Measurements from ENCODE around the gene MRPS18A.
A peak's percentile ranks its signal among the peaks of the same experiment; 100 is the strongest.

DNA sequence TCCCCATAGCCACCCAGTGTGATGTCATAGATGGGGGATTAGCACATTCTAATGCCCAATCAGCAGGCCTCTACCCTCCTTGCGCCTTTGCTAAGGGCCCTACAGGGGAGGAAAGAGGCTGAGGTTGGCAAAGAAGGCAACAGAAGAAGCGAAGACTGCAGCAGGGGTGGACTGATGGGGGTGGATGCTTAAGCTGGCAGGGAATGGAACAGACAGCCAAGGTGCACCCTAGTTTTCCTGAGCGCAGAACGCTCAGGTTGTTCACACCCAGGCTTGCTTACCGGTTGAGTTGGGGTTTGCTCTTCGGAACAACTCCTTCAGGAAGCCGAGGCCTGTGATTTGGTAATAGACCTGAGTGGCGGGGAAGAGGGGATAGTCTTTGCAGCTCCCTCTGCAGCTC lies 12.7 kb downstream of the MRPS18A start:
- TF ChIP-seq SRF (IDR thresholded peaks at IDR 0.05; ENCODE audit: low read depth, low read length) (no peak), JUND (IDR thresholded peaks at IDR 0.05; ENCODE audit: low read length) (no peak), SIN3A (conservative IDR thresholded peaks at IDR 0.05 in 1 of 2, IDR thresholded peaks at IDR 0.05 in 1 of 2; ENCODE audit: low read depth in 1 of 2, low read length in 2 of 2) (no peak), POLR2A (IDR thresholded peaks at IDR 0.05; ENCODE audit: control extremely low read depth in 1 of 2, low read depth in 2 of 2, low read length in 2 of 2) (0 out of 3 replicates have a peak, but pooled peaks of 1 of the 2 experiments have one; percentile 8), PHF8 (conservative IDR thresholded peaks at IDR 0.05; ENCODE audit: low read depth, low read length) (no peak), RXRA (IDR thresholded peaks at IDR 0.05; ENCODE audit: insufficient read depth, low read depth, low read length) (no peak), BRCA1 (IDR thresholded peaks at IDR 0.05; ENCODE audit: low read depth, low read length) (no peak), EZH2 (IDR thresholded peaks at IDR 0.05; ENCODE audit: low read depth, low read length, severe bottlenecking) (no peak)
- TF ChIP-seq, protein P1, sequence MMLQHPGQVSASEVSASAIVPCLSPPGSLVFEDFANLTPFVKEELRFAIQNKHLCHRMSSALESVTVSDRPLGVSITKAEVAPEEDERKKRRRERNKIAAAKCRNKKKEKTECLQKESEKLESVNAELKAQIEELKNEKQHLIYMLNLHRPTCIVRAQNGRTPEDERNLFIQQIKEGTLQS (IDR thresholded peaks at IDR 0.05; ENCODE audit: insufficient read depth, low read depth, low read length), result no peak
- TF ChIP-seq, protein P2, sequence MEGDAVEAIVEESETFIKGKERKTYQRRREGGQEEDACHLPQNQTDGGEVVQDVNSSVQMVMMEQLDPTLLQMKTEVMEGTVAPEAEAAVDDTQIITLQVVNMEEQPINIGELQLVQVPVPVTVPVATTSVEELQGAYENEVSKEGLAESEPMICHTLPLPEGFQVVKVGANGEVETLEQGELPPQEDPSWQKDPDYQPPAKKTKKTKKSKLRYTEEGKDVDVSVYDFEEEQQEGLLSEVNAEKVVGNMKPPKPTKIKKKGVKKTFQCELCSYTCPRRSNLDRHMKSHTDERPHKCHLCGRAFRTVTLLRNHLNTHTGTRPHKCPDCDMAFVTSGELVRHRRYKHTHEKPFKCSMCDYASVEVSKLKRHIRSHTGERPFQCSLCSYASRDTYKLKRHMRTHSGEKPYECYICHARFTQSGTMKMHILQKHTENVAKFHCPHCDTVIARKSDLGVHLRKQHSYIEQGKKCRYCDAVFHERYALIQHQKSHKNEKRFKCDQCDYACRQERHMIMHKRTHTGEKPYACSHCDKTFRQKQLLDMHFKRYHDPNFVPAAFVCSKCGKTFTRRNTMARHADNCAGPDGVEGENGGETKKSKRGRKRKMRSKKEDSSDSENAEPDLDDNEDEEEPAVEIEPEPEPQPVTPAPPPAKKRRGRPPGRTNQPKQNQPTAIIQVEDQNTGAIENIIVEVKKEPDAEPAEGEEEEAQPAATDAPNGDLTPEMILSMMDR (IDR thresholded peaks at IDR 0.05; ENCODE audit: control extremely low read depth in 1 of 3, insufficient read depth in 1 of 3, low read depth in 1 of 3, low read length in 3 of 3), result no peak

All from H1 (cell line).